Pulmonary artery endothelial cell (primary cell): Measurements from ENCODE around the gene MAPK7. TPM values are rescaled to one million over a fixed set of nuclear protein-coding genes. Genes with fewer than 3 reads are reported as not detected.
"Not testable (repeated sequence)": the region's sequence is repeated elsewhere in the genome, so short reads cannot be mapped to it uniquely, and the experiment has no call there.

Experiments
- DNase-seq: peaks from one replicate; pipeline ENCODE4 v3.0.0-alpha.2; 2011; ENCODE audit warnings: low read depth, low spot score
- total RNA-seq: library from RNA; depleted of rRNA; stranded (reverse); fragments of >200 nt; gene quantifications from 2 replicates; pipeline ENCODE4 v1.2.3, GENCODE V29; 2014

The MAPK7 gene
- total RNA-seq, 1 donor from 2014 or later = 8.5 TPM

DNA sequence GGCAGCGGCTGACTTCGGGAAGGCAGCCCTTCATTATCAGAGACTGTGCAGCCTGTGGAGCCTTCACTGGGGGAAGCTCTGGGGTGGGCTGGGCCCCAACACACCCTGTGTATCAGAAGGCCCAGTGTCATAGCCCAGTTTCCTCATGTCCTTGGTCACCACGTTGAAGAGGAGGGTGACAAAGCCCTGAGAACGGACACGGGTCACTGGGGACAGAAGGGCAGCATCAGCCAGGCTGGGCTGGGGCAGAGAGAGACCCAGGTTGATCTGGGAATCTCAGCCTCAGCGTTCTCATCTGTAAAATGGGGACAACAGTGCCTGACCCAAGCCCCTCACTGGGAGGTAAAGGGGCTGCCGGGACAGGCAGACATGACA is 35.1 kb upstream of the MAPK7 start:
- no peak for DNase-seq

DNA sequence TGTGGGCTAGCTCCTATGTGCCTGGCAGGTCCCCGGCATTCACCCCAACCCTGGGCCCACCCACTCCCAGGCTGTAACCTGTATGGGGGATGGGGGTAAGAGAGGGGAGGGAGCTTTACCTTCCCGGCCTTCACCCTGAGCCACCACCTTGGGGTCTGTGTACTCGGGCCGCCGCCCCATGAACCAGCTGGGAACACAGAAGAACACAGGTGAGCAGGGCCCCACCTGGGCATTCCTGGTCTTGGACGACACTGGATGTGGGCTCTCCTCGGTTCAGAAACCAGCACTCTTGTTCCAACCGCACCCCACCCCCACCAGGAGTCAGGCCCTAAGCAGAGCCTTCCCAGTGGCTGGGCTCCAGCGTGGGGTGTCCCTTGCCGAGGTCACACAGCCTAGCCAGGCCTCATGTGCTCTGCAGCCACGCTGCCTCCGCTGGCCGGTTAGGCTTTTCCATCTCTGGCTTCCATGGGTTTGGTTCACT is 34.6 kb upstream of the MAPK7 start:
- DNase-seq = no peak

GRCh38 chr17:19344311-19345066 is 33.8 kb upstream of the MAPK7 start:
- no peak for DNase-seq

DNA sequence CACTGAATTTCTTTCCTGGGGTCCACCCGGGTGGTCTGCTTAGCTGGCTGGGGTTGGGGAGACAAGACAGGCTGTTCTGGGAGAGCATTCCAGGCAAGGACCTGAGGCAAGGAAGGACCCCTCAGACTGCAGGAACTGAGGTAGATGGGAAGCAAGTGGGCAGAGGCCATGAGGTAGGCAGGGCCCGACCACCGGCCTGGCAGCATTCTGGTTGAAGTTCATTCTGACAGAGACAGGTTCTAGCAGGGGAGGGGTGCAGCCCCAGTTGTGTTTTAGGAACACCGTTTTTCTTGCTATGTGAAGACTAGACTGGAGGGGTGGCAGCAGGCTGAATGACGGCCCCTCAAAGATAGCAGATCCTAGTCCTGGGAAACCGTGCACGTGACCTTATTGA is 33.2 kb upstream of the MAPK7 start:
- DNase-seq = no peak

DNA sequence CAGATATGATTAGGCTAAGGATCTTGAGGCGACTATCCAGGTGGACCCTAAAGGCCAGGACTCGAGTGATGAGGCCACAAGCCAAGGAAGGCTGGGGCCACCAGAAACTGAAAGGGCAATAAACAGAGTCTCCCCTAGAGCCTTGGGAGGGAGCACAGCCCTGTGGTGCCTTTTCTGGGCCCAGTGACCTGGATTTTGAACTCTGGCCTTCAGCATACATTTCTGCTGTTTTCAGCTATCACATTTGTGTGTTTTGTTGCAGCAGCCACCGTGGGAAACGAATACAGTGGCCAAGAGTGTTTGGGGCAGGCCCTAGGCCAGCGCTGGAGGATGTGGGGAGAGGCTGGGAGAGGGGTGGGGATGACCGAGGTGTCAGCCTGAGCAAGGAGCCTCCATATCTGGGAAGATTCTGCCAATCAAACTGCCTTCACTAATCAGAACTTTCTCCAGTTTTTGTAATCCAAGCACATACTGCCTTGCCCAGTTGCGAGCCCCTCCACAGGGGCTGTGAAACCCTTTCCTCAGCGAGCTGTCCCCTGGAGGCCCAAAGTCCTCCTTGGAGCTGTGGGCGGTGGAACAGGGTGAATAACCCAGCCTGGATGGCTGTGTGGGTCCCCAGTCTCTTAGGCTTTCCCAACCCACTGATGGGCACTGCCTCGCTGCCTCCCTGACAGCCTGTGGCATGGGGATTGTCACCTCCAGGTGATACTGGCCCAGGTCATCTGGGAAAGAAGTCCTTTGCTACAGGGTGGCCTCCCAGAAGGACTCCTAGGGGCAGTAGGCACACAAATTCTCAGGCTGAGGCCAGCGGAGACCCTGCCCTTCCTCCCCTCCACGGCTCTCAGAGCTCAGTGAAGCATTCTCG is 32.6 kb upstream of the MAPK7 start:
- DNase-seq = no peak

- DNase-seq = no peak
Observed at GRCh38 chr17:19346351-19347255, 31.7 kb upstream of the MAPK7 start.

- no peak for DNase-seq
Observed at GRCh38 chr17:19347323-19348080, 30.8 kb upstream of the MAPK7 start.

GRCh38 chr17:19348081-19348650 is 30.1 kb upstream of the MAPK7 start:
- no peak for DNase-seq

DNA sequence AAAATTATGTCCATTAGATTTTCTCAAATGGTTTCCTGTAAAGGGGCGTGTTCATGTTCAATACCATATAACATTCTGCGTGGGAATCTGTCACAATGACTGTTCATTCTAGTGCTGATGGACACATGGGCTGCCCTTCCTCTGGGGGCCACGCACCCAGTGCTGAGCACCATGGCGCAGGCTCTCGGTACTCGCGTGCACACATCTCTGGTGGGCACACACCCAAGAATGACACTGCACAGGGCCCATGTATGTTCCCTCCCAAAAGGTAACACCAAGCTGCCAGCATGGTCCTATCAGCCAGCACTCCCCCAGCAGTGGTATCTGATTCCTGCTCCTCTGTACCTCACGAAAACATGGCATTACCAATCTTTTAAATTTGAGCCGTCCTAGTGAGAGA is 29.5 kb upstream of the MAPK7 start:
- DNase-seq = no peak

DNA sequence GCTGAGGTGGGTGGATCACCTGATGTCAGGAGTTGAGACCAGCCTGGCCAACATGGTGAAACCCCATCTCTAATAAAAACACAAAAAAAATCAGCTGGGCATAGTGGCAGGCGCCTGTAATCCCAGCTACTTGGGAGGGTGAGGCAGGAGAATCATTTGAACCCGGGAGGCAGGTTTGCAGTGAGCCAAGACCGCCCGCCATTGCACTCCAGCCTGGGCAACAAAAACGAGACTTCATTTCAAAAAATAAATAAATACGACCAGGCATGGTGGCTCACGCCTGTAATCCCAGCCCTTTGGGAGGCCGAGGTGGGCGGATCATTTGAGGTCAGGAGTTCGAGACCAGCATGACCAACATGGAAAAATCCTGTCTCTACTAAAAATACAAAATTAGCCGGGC is 24.9 kb upstream of the MAPK7 start:
- not testable (repeated sequence) for DNase-seq

GRCh38 chr17:19354748-19355147 is 23.6 kb upstream of the MAPK7 start:
- DNase-seq = no peak

DNA sequence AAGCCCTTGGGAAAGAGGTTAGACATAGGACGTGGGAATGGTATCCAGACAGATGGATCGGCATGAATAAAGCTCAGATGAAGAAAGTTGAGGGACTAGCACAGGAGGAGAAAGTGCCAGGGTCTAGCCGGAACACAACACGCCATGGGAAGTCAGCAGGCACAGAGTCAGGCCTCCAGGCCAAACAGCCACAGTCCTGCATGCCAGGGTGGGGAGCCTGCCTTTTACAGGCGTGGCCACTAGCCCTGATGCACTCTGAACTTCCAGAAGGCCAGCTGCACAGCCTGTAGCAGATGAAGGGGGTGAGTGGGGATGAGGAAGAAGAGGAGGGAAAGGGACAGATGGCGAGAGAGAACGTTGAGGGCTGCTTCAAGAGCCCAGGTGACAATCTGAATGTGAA is 20.9 kb upstream of the MAPK7 start:
- DNase-seq = no peak

DNA sequence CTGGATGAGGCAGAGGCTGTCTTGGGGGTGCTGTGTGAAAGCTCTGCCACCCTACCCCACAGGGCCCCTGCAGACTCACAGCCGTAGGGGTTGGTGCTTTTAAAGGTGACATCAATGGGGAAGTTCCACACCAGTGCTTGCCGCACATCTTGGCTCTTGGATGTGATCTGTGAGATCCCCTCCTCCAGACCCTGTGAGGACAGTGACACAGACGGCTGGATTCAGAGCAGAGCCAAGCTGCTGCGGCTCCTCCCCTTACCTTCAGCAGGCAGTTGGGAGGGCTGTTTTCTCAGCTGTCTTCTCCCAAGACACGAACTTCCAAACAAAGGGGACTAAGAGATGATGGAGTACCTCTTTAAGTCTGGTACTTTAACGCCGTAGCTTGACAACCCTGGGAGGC is 20.5 kb upstream of the MAPK7 start:
- no peak for DNase-seq

DNA sequence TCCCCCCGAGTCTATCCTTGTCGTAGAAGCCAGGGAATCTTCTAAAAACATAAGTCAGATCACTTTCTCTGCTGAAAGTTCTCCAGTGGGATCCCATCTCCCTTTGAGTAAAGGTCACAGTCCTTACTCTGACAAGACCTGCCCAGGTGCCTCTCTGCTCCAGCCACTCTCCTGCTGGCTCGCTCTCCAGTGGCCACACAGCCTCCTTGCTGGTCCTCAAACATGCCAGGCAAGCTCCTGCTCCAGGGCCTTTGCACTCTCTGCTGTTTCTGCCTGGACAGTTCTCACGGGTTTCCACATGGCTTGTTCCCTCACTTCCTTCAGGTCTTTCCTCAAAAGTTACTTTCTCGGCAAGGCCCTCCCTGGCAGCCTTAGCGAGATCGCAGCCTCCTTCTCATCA is 19.1 kb upstream of the MAPK7 start:
- DNase-seq = no peak

- DNase-seq = no peak
Observed at GRCh38 chr17:19359856-19360255, 18.4 kb upstream of the MAPK7 start.

DNA sequence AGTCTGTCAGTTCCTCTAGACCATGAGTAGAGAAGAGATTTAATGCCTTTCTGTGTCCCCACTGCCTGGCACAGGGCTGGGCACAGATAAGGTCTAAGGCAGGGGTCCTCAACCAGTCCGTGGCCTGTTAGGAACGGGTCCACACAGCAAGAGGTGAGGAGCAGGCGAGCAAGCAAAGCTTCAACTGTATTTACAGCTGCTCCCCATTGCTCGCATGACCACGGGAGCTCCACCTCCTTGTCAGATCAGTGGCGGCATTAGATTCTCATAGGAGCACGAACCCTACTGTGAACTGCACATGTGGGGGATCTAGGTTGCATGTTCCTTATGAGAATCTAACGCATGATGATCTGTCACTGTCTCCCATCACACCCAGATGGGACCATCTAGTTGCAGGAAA is 17.5 kb upstream of the MAPK7 start:
- no peak for DNase-seq

DNA sequence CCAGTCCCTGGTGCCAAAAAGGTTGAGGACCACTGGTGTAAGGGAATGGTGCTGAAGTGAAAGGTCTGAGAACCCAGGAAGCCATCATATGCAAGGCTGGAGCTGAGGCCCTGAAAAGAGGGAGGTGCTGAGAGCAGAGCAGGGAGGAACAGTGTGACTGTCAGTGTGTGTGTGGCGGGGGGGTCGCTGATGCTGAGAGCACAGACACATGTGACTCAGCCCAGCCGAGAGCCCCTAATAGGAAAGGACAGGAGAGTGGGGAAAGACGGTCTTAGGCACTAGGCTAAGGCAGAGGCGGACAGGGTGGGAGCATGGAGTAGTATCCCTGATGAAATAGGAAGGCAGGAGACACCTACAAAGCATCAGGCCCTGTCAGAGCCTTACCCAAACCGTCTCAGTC is 17.0 kb upstream of the MAPK7 start:
- DNase-seq = no peak

DNA sequence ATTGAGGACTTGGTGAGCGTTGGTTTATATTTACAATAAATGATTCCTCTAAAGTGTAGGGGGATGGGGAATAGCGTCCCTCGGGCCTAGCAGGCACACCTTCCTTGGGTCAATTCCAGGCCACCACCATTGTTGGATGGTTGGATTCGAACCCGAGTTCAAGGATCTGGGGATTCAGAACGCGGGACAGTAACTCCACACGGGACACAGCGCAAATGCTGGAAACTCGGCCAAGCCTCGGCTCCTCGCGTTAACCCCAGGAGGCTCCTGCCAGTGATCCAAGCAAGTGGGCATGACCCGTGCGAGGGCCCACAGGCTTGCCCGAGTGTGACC is 16.4 kb upstream of the MAPK7 start:
- no peak for DNase-seq

GRCh38 chr17:19362277-19363113 is 15.8 kb upstream of the MAPK7 start, which contains the start of gene B9D1:
Gene B9D1, minus strand, starts transcription at chr17:19362723. Its CDS starts 154 bp downstream, at chr17:19362569.
- DNase-seq = peak; percentile 69

GRCh38 chr17:19363114-19363438 is 15.2 kb upstream of the MAPK7 start:
- DNase-seq = no peak
